NK-92 (cell line): ENCODE results near the gene COL4A2.
"Not testable (repeated sequence)": the region's sequence is repeated elsewhere in the genome, so short reads cannot be mapped to it uniquely, and the experiment has no call there.

Source experiments
- DNase-seq: peaks from one replicate; lab custom pipeline; 2025; ENCODE audit not compliant: unreplicated experiment; lab: John Stamatoyannopoulos, UW

The COL4A2 gene

DNA sequence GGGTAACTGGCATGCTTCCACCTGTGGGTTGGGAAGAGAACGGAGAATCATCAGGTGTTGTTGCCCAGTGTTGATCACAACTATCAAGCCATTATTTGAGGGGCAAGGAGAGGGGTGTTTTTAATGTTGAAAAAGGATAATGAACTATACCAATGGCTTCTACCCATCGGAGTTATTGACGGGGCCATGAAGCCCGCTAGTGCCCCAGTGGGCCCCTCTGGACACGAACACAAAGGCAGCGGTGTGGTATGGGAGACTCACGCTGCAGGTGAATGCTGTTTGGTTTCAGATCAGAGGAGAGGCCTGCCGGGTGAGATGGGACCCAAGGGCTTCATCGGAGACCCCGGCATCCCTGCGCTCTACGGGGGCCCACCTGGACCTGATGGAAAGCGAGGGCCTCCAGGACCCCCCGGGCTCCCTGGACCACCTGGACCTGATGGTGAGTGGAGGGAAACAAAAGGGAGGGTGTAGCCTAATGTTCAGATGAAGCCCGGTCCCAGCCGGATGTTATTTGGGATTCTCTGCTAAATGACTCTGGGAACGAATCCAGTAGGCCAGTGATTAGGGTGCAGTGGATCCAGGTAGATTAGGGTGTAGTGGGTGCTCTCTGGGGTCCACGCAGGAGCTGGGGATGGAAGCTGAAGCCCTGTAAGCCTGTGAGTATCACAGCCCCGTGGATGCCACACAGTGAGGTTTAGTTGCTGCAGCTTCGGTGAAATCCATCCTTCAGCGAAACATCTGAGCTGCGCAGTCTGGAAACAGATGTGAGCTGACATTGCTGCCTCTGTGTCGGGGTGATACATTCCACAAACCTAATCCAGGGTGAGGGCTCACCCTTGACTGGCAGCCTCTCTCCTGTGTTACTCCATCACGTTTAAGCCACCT is 143.2 kb downstream of the COL4A2 start:
- no peak for DNase-seq

DNA sequence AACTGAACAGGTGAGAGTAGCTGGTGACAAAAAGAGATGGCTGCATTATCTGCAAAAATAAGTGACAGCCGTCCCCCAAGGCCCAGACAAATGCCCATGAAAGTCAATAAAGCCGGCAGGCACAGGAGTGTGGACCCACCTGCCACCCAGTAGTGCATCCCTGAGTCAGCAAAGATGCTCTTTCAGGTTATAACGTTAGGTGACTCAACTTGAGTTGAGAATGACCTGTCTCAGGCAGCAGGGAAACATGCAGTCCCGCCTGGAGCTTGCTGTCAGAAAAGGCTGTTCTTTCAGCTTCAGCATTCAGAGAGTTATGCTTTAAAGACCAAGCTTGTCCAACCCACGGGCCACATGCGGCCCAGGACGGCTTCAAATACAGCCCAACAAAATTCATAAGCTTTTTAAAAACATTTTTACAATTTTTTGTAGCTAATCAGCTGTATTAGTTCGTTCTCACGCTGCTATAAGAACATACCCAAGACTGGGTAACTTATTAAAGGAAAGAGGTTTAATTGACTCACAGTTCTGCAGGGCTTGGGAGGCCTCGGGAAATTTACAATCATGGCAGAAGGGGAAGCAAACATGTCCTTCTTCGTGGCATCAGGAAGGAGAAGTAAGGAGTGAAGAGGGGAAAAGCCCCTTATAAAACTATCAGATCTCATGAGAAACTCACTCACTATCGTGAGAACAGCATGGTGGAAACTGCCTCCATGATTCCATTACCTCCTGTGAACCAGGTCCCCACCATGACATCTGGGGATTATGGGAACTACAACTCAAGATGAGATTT is 144.1 kb downstream of the COL4A2 start:
- no peak for DNase-seq

DNA sequence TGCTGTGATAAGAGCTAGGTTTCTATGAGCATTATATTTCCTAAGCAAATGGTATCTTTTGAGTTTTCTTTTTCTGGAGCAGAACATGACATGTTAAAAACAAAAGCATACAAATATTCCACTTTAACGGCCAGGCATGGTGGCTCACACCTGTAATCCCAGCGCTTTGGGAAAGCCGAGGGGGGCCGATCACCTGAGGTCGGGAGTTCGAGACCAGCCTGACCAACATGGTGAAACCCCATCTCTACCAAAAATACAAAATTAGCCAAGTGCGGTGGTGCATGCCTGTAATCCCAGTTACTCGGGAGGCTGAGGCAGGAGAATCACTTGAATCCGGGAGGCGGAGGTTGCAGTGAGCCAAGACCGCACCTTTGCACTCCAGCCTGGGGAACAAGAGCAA is 146.0 kb downstream of the COL4A2 start:
- DNase-seq: not testable (repeated sequence)

DNA sequence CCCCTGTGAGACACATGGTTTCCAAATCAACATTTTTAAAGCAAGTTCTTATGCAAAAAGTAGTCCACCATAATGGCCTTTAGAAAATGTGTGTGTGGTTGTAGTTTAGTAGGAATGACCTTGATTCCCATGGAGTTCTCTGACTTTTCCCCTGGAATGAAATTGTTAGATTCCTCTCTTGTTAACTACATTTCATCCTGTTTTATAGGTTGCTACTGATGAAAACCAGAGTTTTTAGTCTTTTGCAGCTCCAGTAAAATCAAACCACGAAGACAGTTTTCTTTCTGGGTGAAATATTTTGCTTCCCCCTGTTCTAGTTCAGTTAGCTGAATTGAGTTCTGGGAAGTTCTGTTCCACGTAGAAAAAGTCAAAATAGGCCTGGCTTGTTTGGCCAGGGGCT is 146.7 kb downstream of the COL4A2 start:
- DNase-seq: no peak

- no peak for DNase-seq
Observed at GRCh38 chr13:110454227-110454859, 147.3 kb downstream of the COL4A2 start.

DNA sequence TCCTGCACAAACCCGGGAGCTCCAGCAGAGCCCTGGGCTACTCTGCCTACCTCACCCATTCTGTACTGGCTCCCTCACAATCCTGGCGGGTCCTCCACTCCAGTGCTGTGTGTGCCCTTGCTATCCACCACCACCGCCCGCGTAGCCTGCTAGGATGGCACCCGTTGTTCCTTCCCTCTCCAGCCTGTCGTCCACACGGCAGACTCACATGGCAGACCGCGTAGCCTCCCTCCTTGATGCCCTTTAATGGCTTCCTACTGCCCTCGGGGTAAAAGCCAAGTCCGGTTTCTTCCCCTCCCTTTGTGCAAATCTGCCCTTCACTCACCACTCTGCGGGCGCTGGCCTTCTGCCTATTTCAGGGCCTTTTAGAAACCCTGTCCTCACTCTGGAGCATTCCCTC is 147.9 kb downstream of the COL4A2 start:
- DNase-seq: no peak

- DNase-seq: no peak
Observed at GRCh38 chr13:110455444-110455843, 148.4 kb downstream of the COL4A2 start.

GRCh38 chr13:110455941-110456340 is 148.9 kb downstream of the COL4A2 start:
- DNase-seq: no peak

DNA sequence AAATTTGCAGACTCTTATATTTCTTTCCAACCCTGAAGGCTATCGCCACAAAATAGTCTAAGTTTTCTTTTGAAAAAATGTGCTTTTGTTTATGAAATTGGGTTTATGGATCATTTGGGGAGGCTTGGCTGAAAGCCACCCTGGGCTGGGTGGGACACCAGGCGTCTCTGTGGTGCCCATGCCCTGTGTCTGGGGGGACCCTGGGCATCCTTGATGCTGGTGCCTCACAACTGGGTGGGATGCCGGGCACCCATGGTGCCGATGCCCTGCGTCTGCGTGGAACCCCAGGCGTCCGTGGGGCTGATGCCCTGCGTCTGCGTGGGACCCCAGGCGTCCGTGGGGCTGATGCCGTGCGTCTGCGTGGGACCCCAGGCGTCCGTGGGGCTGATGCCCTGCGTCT is 149.5 kb downstream of the COL4A2 start:
- DNase-seq: no peak

GRCh38 chr13:110457361-110457760 is 150.3 kb downstream of the COL4A2 start:
- DNase-seq: no peak

DNA sequence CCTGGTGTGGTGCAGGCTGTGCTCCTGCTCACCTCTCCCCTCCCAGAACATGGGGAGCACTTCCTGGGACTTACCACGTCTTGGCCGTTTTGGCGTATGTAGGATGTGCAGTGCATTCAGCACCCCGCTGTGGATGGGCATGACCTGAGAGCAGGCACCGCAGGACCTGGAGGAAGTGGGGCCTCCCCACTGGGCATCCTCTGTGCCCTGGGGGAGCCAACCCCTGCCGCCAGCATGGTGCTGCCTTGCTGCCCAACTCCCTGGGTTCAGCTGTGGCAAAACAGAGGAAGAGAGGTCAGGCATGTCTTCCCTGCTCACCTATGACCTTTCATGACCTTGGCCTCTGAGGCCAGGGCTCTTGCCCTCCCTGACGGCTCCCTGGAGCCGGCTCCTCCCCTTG is 150.9 kb downstream of the COL4A2 start:
- no peak for DNase-seq

- no peak for DNase-seq
Observed at GRCh38 chr13:110458594-110459365, 151.7 kb downstream of the COL4A2 start.

DNA sequence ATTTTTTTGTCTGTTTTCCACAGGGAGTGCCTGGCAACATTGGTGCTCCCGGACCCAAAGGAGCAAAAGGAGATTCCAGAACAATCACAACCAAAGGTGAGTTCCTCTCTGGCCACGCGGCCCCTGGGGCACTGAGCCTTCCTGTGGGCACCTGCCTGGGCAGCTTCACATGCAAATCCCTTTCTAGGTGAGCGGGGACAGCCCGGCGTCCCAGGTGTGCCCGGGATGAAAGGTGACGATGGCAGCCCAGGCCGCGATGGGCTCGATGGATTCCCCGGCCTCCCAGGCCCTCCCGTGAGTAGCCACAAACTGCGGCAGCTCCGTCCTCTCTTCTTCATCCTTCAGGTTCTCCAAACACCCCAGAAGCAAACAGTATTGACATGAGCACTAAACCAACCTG is 155.0 kb downstream of the COL4A2 start:
- DNase-seq: no peak

- DNase-seq: no peak
Observed at GRCh38 chr13:110463156-110463555, 156.1 kb downstream of the COL4A2 start.

- no peak for DNase-seq
Observed at GRCh38 chr13:110463871-110464510, 156.9 kb downstream of the COL4A2 start.

DNA sequence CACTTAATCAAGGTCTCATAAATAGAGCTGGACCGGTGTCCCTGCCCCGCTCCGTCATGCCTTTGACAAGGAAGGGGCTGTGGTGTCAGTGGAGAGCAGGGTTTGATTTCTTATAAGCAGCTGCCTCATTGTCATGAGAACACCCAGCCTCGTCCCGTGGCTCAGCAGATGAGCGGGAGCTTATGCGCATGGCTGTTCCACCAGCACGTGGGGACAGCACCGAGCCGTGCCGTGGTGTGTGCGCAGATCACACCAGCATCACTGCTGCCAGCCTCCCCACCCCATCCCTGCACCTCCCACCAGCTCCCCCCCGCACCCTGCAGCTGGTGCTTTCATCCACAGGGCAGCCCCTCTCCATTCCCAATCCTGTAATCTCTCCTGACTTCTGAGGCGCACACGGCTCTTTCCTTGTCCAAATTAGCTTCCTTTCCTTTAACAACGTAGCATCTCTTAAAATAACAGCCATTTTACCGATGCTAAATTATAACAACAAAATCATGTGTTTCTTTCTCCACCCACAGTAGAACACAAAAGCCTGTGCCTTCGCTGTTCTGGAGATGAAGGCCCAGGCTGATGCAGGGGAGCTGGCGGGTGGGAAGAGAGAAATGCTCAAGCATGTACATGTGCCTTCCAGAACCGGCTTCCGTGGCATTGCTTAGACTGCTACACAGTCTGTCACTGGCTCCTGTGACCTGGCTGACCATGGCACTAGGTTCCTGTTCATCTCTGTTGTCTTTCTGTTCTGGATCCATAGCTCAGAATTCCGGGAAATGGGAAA is 157.7 kb downstream of the COL4A2 start:
- no peak for DNase-seq

DNA sequence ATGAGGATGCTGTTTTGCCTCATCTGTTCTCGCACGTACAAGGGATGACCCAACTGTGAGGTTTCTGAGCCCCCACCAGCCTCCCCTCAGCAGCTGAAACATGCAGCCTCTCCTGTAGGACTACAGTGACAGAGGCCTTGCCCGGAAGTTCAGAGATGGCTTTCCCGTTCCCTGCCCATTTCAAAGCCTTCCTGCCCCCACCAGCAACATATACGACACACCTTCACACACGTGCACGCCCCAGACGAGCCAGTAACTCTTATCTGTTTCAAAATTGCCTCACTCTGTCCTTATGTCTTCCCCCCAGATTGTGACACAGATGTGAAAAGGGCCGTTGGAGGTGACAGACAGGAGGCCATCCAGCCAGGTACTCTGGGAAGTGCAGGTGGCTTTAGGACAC is 158.6 kb downstream of the COL4A2 start:
- no peak for DNase-seq

- DNase-seq: no peak
Observed at GRCh38 chr13:110466266-110466915, 159.3 kb downstream of the COL4A2 start.

- DNase-seq: no peak
Observed at GRCh38 chr13:110467516-110468110, 160.5 kb downstream of the COL4A2 start.
